K562 (cell line): ENCODE measurements around the gene RXRA. TPM values are rescaled to one million over a fixed set of nuclear protein-coding genes. Genes with fewer than 3 reads are reported as not detected.

Source experiments
- CBFA2T2 ChIP-seq: fragments of 450-650 bp; conservative IDR thresholded peaks from 2 replicates; pipeline ENCODE4 v1.6.1; 2017; ENCODE audit warnings: mild to moderate bottlenecking
- CREM ChIP-seq: IDR thresholded peaks from 2 replicates; pipeline ENCODE4 v1.6.1; 2014; ENCODE audit warnings: antibody characterized with exemption, low read depth
- MTA2 ChIP-seq: fragments of 450-650 bp; IDR thresholded peaks from 2 replicates; pipeline ENCODE4 v1.6.1; 2016; ENCODE audit warnings: low read depth
- POLR2AphosphoS5 ChIP-seq: IDR thresholded peaks from 2 replicates; pipeline ENCODE4 v1.6.1; 2011; ENCODE audit warnings: mild to moderate bottlenecking, low read depth, low read length, moderate library complexity; ENCODE audit not compliant: control insufficient read depth, insufficient read depth
- RNF2 ChIP-seq: sonication (generic); IDR thresholded peaks from 2 replicates; pipeline ENCODE4 v1.6.1; 2016
- ZBTB7A ChIP-seq: IDR thresholded peaks from 2 replicates; pipeline ENCODE4 v1.6.1; 2011; ENCODE audit warnings: low read depth, mild to moderate bottlenecking, low read length, moderate library complexity, borderline replicate concordance; ENCODE audit not compliant: control insufficient read depth
- ZEB2 ChIP-seq: fragments of 450-650 bp; IDR thresholded peaks from 2 replicates; pipeline ENCODE4 v1.6.1; 2016
- polyA plus RNA-seq, 8 experiments: library from polyadenylated mRNA; depleted of rRNA in 4 of 8; stranded (reverse) in 5 of 8; unstranded in 3 of 8; fragments of >200 nt; fragmentation: Nextera tagmentation in 2 of 8; fragmentation: Illumina TruSeq in 1 of 8; extraction: Ambion mirVana in 2 of 8; extraction: Trizol in 1 of 8; gene quantifications; 2 replicates each; pipeline versions ENCODE4 v1.2.1 to v1.2.3, GENCODE V29; 2011 to 2014; ENCODE audit warnings: inconsistent platforms in 1 of 8, missing spikeins in 1 of 8
- total RNA-seq, 7 experiments: library from RNA; depleted of rRNA in 6 of 7; stranded (reverse); fragments of >200 nt in 6 of 7; fragmentation: Illumina TruSeq in 2 of 7; extraction: Trizol in 2 of 7; gene quantifications; 2 replicates each; pipeline versions ENCODE4 v1.2.1 to v1.2.3, GENCODE V29; 2011 to 2021; ENCODE audit warnings: low replicate concordance in 1 of 7
- TF ChIP-seq, protein P1 (sequence below): fragments of 450-650 bp; IDR thresholded peaks from 2 replicates; pipeline ENCODE4 v1.6.1; 2016; ENCODE audit warnings: antibody characterized with exemption
- TF ChIP-seq, protein P2 (sequence below): fragments of 250-450 bp; sonication (Bioruptor Pico); IDR thresholded peaks from 2 replicates; pipeline ENCODE4 v1.8.0; 2021; ENCODE audit warnings: mild to moderate bottlenecking, moderate library complexity

Gene RXRA
- total and polyA plus RNA-seq, 9 of the 15 experiments (the other 6 are each of a cell fraction or from before 2014, with no cell fraction given): 0.35 to 23.6 (median 4.6) TPM

DNA sequence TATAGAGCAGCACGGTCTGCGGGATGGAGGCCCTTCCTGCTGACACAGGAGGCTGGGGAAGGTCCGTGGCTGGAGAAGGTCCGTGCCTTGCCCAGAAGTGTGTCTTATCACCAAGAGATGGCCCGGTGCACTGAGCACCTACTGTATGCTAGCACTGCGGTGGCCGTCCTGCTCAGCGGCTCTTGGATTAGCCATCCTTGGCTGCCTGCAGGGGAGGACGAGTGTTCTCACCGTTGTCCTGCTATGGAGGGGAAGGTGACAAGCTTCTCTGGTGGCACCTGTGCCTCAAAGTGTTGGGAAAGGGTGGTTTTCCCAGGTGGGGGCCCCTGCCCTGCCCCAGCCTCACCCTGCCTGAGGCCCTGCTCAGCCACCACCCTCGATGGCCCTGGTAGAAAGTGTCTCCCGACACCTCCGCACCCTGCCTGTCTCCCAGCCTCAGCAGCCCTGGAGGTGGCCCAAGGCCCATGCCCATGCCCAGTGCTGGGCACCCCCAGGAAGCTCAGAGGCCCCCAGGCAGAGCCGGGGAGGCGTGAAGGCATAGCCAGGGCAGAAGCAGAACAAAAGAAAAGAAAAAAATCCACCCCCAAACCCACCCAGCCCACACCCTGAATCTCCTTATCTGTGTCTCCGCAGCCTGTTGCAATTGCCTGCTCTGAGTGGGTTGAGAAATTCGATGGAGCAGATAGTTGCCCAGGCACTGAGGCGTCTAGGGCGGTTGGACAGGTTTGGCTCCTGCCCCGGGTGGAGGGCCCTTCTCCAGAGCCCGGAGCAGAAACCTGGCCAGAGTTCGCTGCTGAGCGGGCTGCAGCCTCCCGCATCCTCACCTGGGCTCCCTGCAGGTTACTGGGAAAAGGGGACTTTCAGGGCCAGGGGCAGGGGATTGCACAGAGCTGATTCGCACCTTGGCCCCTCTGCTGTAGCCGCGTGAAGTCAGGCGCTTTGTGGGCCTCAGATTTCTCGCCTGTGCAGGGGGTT, 30.5 kb downstream of the RXRA start (continued):
- TF ChIP-seq, protein P1, sequence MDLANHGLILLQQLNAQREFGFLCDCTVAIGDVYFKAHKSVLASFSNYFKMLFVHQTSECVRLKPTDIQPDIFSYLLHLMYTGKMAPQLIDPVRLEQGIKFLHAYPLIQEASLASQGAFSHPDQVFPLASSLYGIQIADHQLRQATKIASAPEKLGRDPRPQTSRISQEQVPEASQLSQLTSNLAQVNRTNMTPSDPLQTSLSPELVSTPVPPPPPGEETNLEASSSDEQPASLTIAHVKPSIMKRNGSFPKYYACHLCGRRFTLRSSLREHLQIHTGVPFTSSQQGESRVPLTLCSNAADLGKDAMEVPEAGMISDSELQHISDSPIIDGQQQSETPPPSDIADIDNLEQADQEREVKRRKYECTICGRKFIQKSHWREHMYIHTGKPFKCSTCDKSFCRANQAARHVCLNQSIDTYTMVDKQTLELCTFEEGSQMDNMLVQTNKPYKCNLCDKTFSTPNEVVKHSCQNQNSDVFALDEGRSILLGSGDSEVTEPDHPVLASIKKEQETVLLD: peak; percentile 21; the same call in 1 of the 2 replicates
- TF ChIP-seq RNF2 (peak; percentile 82), POLR2AphosphoS5 (peak; percentile 82; the same call in 1 of the 2 replicates), ZBTB7A (peak; percentile 83), CBFA2T2 (peak; percentile 82), CREM (peak; percentile 42; the same call in 1 of the 2 replicates), MTA2 (peak; percentile 76), ZEB2 (0 out of 2 replicates have a peak, but pooled peaks have one; percentile 58)
- TF ChIP-seq, protein P2, sequence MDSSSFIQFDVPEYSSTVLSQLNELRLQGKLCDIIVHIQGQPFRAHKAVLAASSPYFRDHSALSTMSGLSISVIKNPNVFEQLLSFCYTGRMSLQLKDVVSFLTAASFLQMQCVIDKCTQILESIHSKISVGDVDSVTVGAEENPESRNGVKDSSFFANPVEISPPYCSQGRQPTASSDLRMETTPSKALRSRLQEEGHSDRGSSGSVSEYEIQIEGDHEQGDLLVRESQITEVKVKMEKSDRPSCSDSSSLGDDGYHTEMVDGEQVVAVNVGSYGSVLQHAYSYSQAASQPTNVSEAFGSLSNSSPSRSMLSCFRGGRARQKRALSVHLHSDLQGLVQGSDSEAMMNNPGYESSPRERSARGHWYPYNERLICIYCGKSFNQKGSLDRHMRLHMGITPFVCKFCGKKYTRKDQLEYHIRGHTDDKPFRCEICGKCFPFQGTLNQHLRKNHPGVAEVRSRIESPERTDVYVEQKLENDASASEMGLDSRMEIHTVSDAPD: no peak
